GM19397 (cell line): ENCODE results near the gene IMP4.

Source experiments
- ATAC-seq: cut with Tn5 transposase; IDR thresholded peaks from one replicate; pipeline ENCODE4 v1.9.1; 2021; ENCODE audit warnings: mild to moderate bottlenecking, moderate library complexity; ENCODE audit not compliant: unreplicated experiment

The IMP4 gene

DNA sequence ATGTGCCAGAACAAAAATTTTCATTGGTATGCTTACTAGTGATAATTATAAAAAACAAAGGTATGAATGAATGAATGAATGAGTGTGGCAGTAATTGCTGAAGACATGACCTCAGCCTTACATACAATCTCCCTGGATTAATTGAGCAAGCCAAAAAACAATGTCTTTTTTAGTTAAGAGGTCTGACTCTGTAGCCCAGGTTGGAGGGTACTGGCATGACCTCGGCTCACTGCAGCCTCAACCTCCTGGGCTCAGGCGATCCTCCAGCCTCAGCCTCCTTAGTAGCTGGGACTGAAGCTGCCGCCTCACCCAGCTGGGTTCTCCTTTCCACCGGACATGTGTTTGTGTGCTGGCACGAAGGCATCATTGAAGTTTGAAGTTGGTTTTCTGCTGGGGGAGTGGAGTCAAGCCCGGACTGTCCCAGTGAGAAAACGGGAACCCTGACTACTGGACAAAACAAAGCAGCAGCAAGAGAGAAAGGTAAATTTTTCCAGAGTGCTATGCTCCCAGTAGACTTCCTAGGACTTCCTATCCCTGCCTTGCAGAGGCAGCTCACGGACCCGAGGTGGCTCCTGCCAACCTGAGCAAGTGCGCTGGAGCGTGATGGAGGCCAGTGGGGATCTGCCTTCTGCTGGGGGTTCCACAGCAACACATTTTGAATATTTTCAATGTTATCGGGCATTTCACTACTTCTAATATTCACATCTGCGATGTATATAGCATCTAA, 6.4 kb upstream of the IMP4 start:
- ATAC-seq: no peak

DNA sequence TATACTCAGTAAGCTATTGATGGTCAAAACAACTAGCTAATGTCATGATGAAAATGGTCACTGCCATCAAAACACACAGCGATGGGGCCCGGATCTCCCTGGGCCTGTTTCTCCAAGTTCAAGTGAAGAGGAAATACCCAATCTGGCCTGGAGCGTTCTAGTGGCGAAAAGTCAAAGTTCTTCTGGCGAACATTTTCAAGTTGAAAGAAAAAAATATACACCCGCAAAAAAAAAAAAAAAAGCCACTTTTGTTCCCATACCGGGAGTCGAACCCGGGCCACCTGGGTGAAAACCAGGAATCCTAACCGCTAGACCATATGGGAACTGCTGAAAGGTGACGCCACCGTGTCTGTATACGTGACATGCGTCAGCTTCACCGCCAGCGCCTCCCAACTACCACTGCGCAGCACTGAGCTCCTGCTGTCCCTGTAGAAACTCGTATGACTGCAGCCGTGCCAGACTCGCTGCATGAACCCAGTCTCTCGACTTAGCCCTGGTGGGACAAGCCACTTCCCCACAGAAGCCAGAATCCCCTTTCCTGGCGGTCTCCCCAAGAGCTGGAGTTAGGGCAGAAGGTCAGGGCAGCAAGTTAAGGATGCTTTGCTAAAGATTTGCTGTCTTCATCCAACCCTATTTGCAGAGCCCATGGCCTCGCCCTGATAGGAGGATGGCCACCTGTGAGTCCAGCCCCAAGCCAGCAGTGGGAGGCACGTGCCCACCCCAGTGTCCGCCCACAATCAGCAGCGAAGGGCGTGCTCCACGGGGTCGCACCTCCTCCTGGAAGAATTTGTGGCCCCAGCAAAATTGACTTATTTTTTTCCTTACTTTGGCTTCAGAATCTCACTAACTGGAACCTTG, 5.6 kb upstream of the IMP4 start:
- ATAC-seq: no peak

DNA sequence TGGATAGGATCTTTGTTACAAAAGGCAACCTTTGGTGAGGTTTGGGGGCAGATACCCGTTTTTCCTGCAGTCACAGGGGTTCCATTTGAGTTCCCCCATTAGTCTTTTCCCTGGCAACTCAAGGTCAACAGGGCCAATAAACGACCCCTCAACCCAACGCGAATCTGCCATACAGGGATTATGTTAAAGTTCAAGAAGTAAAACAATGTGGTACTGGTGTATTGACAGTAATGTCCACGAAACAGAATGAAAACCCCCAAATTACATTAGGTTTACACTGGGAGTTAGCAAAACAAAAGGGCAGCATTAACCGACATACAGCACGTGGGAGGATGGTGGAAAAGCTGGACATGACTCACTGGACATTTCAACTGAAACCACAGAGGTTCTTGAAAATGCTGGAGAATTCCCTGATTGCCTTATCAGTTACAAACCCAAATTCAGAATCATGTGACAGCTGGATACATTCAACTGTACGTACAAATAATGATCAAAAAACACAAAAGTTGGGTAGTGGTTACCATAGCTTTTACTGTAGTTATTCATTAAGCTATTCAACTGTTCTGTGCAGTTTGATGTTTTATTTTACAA, 4.9 kb upstream of the IMP4 start:
- no peak for ATAC-seq

DNA sequence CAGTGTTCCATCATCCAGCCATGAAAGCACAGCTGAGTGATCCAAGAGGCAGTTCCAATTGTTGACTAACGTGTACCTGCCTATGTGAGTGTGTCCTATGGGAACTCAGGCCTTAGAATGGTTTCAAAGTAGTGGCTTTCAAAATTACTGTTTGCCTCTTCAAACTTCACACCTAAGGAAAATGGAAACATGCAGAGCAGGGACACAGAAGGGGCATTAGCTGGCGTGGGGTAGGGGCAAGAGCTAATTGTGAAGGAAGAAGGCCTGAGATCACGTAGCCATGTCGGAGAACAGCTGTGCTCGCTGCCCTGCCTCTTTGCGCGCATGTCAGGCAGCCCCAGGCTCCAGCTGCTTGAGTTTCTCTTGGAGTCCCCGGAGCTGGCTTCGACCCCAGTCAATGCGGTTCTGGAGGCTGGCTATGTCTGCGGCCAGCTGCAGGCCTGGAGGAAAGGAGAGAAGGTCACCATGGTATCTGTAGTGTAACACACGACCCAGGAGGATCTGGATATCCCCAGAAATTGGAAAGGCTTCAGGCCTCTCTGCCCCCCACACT, 3.8 kb upstream of the IMP4 start:
- no peak for ATAC-seq

DNA sequence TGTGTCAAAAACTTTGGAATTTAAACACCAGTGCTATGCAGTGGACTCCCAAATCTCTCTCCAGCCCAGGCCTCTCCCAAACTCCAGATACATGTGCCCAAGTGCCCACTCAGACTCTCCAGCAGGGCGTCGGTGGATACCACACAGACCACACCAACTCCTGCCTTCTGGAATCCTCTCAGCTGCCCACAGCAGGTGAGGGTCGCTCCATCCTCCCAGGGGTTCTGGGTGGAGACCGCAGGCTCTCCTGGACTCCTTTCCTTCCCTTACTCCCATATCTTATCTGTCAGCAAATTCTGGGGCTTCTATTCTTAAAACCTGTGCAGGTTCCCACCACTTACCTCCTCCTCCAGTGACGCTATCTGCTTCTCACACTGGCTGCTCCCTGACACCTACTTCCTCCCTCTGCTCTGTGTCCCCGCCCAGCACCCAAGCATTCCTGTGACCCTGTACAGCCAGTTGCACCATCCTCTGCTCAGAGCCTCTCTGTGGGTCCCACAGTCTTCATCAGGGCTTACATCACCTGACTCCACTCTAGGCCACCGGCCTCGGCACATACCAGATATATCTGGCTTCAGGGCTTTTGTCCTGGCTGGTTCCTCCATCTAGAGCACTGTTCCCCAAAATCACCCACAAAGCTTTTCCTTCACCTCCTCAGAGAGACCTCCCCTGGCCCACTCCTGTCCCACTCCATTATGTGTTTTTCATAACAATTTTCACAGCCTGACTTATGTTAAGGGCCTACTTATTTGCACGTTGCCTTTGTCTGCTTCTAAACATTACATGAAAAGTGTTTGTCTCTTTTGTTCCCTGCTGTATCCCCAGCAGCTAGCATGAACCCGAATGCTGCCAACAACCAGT, 2.6 kb upstream of the IMP4 start:
- no peak for ATAC-seq

DNA sequence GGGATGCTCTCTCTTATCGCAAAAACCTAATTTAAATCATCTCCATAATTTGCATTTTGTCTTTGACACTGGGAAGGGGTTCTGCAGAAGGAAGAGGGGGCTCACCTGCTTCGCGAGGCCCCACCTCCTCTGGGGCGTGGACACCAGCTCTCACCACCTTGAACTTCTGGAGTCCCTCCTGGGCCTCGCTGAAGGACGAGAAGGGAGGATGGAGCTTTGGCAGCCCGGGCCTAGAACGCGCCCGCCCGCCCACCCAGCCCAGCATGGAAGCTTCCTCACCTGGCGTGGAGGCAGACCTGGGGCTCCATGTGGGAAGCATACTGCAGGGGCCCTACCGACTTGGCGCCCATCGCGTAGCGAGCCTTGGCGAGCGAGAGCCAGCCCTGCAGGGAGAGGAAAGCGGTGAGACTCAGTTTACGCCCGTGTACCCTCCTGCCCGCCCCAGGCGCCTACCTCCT, 1.1 kb upstream of the IMP4 start:
- ATAC-seq: peak; percentile 0

DNA sequence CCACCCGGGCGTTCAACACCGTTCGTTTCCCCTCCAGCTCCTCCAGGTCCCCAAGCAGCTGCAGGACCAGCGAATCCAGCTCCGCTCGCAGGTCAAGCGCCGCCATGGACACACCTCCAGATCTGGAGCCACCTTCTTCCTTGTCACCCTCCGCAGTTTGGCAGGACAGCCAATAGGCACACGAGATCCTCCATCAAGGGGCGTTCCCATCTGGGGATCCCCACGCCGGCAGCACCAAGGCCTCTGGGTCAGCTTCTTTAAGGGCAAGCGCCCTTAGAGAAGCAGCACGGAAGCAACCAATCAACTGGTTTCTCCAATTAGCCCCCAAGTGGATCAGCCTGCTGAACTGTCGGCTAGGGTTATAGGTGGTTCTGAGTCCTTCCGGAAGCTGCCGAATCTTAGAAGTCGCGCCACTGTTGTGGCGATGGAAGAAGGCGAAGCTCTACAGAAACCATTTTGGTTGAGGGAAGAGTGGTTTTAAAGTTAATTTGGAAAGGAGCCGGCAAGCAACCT, 621 bp upstream of the IMP4 start:
- peak; percentile 69 for ATAC-seq

DNA sequence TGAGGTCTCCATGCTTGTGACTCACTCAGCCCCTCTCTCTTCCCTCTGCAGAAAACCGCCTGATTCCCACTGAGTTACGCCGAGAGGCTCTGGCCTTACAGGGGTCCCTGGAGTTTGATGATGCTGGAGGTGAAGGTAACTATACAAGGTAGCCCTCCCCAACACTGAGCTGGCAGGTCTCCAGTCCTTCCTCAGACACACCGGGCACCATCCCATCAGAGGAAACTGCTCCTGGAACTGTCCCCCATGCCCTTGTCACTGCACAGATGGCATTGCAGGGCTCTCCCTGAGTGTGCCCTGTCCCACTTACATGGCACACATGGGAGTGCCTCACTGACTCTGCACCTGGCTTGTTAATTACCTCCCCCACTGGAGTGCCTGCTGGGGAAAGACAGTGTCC, 1.9 kb downstream of the IMP4 start:
- no peak for ATAC-seq

DNA sequence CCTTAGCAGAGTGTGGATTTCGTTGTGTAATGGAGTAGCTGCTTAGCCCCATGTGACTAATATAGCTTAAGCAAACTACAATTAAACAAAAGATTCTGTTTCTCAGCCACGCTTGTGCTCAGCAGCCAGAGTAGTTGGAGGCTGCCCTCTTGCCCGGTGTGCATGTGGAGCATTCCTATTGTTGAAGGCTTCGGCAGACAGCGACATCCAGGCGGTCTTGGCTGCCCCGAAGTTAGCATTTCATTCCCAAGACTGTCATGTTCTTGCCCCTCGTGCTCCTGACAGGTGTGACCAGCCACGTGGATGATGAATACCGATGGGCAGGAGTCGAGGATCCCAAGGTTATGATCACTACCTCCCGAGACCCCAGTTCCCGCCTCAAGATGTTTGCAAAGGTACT, 2.4 kb downstream of the IMP4 start:
- ATAC-seq: no peak

DNA sequence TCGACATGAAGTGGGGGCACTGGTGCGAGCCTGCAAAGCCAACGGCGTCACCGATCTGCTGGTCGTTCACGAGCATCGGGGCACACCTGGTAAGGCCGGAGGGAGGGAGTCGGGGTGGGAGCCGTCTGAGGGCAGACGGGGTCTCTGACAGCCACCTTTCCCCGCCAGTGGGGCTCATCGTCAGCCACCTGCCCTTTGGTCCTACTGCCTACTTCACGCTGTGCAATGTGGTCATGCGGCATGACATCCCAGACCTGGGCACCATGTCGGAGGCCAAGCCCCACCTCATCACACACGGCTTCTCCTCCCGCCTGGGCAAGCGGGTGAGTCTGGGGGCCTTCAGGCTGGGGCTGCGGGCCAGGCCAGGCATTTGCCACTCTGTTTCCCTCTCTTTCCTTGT, 2.9 kb downstream of the IMP4 start:
- ATAC-seq: no peak

DNA sequence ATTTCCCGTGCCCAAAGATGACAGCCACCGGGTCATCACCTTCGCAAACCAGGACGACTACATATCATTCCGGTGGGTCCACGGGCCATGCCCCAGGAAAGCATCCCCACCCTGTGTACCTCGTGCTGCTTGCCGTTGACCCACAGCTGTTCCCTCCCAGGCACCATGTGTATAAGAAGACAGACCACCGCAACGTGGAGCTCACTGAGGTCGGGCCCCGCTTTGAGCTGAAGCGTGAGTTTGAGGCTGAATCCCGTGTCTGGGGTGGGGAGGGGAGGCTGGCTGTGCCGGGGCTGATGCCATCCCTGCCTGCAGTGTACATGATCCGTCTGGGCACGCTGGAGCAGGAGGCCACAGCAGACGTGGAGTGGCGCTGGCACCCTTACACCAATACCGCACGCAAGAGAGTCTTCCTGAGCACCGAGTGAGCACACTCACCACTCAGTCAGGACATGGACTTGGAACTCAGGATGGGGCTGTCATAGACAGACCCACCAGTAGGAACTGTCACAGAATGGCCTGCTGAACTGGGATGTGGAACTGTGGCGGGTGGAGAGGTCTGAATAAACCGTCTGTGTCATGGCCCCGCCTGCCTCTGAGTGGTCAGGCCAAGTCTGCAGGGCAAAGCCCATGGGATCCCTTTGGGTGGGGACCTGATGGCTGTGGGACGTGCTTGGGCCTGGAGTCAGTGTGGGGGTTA, 3.5 kb downstream of the IMP4 start:
- no peak for ATAC-seq

DNA sequence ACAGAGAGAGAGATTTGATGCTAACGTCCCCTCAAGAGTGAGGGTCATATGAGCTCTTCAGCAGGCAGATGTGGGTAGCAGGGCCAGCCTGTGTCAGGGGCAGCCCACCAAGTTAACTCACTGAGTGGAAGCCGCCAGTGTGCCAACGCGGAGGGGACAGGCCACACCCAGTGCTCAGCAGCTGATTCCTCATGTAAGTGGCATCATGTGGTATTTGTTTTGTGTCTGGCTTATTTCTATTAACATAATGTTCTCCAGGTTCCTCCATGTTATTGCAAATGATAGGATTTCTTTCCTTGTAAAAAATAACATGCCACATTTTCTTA, 4.0 kb downstream of the IMP4 start:
- ATAC-seq: no peak

DNA sequence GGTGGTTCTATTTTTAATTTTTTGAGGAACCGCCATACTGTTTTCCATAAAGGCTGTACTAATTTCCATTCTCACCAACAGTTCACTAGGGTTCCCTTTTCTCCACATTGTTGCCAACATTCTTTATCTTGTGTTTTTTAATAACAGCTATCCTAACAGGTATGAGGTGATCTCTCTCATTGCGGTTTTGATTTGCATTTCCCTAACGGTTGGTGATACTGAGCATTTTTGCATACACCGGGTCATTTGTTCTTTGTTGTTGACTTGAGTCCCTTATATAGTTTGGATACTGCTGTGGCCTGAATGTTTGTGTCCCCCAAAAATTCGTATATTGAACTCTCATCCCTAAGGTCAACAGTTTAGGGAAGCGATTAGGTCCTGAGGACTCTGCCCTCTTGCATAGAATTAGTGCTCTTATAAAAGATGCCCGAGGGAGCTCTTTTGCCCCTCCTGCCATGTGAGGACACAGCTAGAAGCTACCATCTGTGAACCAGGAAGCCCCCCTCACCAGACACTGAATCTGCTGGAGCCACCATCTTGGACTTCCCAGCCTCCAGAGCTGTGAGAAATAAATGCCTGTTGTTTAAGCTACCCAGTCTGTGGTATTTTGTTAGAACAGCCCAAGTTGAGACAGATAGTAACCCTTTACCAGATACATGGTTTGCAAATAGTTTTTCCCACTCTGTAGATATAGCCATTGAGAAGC, 4.7 kb downstream of the IMP4 start:
- no peak for ATAC-seq

DNA sequence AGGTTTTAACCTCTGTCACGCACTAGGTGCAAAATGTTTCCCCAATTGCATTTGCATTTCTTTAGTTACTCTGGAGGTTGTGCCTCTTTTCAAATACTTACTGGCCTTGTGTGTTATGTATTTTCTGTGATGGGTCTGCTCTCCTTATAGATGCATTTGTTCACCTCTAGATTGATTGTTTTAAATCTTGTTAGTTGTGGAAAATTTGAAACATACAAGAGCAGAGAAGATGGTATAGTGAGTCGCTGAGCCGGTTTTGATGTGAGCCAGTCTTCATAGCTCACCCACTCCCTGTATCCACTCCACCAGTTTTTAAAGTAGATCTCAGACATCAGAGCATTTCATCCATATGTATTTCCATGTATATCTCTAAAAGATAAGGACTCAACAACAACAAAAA, 6.5 kb downstream of the IMP4 start:
- ATAC-seq: no peak

DNA sequence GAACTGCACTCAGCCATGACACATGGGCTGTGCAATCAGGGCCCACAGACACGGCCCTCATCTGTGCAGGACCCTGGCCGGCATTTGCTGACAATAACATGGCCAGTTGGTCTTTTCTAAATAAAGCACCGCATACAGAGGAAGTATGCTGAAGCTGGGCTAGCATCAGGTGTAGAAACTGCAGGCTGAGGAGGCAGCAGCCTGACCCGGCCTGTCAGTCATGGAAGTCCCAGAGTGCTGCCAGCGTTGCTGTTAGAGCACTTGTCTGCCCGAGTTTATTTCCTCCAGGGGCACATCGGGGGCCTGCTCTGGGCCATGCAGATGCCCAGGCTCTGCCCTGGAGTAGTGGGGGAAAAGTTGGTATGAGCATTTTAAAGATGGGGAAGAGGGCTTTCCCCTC, 9.0 kb downstream of the IMP4 start:
- no peak for ATAC-seq

DNA sequence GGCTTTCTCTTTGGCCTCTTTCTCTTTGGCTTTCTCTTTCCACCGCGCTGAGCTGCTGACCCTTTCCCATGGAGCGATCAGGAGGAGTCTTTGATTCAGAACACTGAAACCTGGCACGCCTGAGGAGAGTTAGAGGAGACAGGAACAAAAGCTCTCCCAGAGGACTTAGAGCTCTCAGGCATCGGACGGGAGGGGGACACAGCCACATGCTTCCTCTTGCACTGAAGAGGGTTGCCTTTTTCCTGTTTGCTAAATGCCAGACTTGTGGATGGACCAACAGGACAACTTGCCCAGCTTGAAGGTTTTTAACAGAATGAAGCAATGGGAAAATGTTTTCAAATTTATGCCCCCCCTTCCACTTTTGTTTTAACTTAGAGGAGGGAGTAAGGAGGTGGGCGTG, 9.5 kb downstream of the IMP4 start:
- ATAC-seq: no peak

DNA sequence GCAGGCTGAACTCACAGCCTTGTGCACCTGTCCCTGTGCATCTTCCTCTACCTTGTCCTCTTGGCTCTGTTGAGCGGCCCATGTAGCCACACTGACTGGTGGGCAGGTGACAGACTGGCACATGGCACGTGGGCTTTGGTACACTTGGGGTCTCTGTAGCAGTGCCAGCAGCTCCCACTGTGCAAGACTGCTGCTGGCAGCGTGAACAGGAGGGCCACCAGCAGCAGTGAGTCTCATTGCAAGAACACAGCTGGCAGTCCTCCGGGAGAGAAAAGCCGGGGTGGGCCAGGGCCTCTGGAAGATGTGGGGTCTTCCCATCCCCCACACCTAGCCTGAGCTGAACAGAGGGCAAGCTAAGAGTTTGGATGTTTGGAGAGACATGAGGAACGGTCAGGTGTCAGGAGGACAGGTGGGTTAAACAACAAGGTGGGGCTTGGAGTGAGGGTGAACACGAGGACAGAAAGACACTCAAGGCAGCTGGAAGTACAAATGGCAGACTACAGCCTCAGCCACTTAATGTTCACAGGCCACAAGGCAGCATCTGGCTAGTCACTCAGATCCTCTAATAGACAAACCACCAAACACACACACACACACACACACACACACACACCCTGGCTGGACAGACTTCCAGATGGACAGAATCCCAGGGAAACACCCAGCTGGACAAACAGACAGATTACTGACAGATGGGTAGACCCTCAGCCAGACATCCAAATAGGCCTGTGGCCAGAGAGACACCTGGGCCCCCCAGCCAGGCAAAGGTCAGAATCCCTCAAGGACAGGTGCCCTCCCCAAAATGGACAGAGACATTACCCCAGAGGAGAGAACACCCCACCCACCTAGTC, 10.8 kb downstream of the IMP4 start:
- no peak for ATAC-seq

DNA sequence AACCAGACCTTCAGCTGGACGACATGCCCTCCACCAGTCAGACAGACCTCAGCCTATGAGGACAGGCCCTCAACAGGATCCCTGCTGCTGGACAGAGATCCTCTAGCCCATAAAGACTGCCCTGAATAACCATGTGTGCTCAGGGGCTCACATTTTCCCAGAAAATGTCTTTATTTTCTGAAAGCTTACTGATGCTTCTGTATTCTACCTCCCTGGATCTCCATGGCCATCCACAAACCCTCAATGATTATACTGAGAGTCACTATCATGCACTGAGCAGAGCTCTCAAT, 11.4 kb downstream of the IMP4 start:
- ATAC-seq: no peak

DNA sequence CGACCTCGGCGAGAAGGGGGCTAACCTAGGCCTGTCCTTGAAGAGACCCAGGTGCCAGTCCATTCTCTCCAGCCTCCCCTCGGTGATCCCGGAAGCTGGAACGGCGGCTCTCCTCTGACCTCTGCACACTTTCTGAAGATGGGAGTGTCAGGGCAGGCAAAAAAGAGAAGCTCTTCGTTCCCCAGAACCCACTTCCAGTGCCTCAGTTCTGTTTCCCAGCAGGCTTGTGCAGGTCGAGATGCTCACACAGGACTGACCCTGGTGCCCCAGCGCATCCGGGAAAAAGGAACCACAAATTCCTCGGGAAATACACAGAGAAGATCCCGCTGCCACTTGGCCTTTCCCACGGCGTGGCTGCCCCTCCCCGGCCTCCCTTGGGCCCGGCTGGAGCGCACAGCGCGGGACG, 12.5 kb downstream of the IMP4 start:
- no peak for ATAC-seq
